RWPE2 (cell line): ENCODE measurements around the gene JAZF1.

Source experiments
- ATAC-seq: fragments of 200-7000 bp; cut with Tn5 transposase; 3 replicates; pipeline ENCODE4 v1.9.1; 2021; ENCODE audit warnings: low read depth
- DNase-seq: peaks from one replicate; pipeline ENCODE4 v3.0.0-alpha.2; 2020; ENCODE audit warnings: low spot score
- H3K27ac ChIP-seq: fragments of 450-650 bp; 2 replicates; pipeline ENCODE4 v1.5.1; 2017; ENCODE audit warnings: mild to moderate bottlenecking; ENCODE audit not compliant: poor library complexity, severe bottlenecking
- H3K27me3 ChIP-seq: fragments of 250-450 bp; sonication (Bioruptor Pico); 2 replicates; pipeline ENCODE4 v1.5.1; 2021; ENCODE audit warnings: mild to moderate bottlenecking, moderate library complexity; ENCODE audit not compliant: insufficient read depth, poor library complexity, severe bottlenecking
- H3K36me3 ChIP-seq: fragments of 250-450 bp; sonication (Bioruptor Pico); 2 replicates; pipeline ENCODE4 v1.5.1; 2020; ENCODE audit warnings: low read depth, mild to moderate bottlenecking, moderate library complexity
- H3K4me1 ChIP-seq: fragments of 250-450 bp; sonication (Bioruptor Pico); 2 replicates; pipeline ENCODE4 v1.5.1; 2021; ENCODE audit warnings: mild to moderate bottlenecking, moderate library complexity; ENCODE audit not compliant: insufficient read depth, poor library complexity, severe bottlenecking
- H3K4me3 ChIP-seq: fragments of 250-450 bp; sonication (Bioruptor Pico); 2 replicates; pipeline ENCODE4 v1.5.1; 2021; ENCODE audit warnings: mild to moderate bottlenecking, moderate library complexity; ENCODE audit not compliant: severe bottlenecking
- H3K9me3 ChIP-seq: fragments of 250-450 bp; sonication (Bioruptor Pico); 2 replicates; pipeline ENCODE4 v1.5.1; 2021; ENCODE audit warnings: mild to moderate bottlenecking, moderate library complexity; ENCODE audit not compliant: severe bottlenecking
- CTCF ChIP-seq: fragments of 450-650 bp; IDR thresholded peaks from one replicate; pipeline ENCODE4 v1.5.1; 2017; ENCODE audit warnings: mild to moderate bottlenecking, moderate library complexity; ENCODE audit not compliant: poor library complexity, severe bottlenecking

The JAZF1 gene

GRCh38 chr7:28202222-28202621 lies 21.6 kb upstream of the JAZF1 start:
- H3K4me3 ChIP-seq: no peak overlapping the region
- TF ChIP-seq CTCF: no peak
- peaks cover 1% of the 10 kb centered on the region for H3K9me3 ChIP-seq
- H3K4me1 ChIP-seq: no peaks in the 10 kb centered on the region
- no peak overlapping the region for H3K27ac ChIP-seq
- ATAC-seq (no peak), DNase-seq (no peak)
- H3K27me3 ChIP-seq: no peaks in the 10 kb centered on the region
- no peaks in the 10 kb centered on the region for H3K36me3 ChIP-seq

GRCh38 chr7:28201131-28201530 lies 20.5 kb upstream of the JAZF1 start:
- H3K9me3 ChIP-seq: peaks cover 1% of the 10 kb centered on the region
- H3K4me1 ChIP-seq: no peaks in the 10 kb centered on the region
- H3K27ac ChIP-seq: no peak overlapping the region
- H3K27me3 ChIP-seq: no peaks in the 10 kb centered on the region
- no peak overlapping the region for H3K4me3 ChIP-seq
- no peaks in the 10 kb centered on the region for H3K36me3 ChIP-seq
- DNase-seq: no peak
- TF ChIP-seq CTCF: no peak
- ATAC-seq: no peak

GRCh38 chr7:28200598-28200997 lies 20.0 kb upstream of the JAZF1 start:
- DNase-seq (no peak), ATAC-seq (no peak)
- H3K36me3 ChIP-seq: no peaks in the 10 kb centered on the region
- H3K9me3 ChIP-seq: peaks cover 1% of the 10 kb centered on the region
- no peak overlapping the region for H3K27ac ChIP-seq
- no peaks in the 10 kb centered on the region for H3K27me3 ChIP-seq
- H3K4me3 ChIP-seq: no peak overlapping the region
- no peaks in the 10 kb centered on the region for H3K4me1 ChIP-seq
- no peak for TF ChIP-seq CTCF

GRCh38 chr7:28199021-28199510 lies 18.5 kb upstream of the JAZF1 start:
- no peak for ATAC-seq
- TF ChIP-seq CTCF: no peak
- no peaks in the 10 kb centered on the region for H3K4me1 ChIP-seq

GRCh38 chr7:28195910-28196620 lies 15.5 kb upstream of the JAZF1 start:
- H3K27me3 ChIP-seq: no peaks in the 10 kb centered on the region
- H3K36me3 ChIP-seq: no peaks in the 10 kb centered on the region
- no peak overlapping the region for H3K4me3 ChIP-seq
- no peak for TF ChIP-seq CTCF
- H3K9me3 ChIP-seq: peaks cover 1% of the 10 kb centered on the region
- H3K27ac ChIP-seq: no peak overlapping the region
- ATAC-seq (no peak), DNase-seq (no peak)
- H3K4me1 ChIP-seq: no peaks in the 10 kb centered on the region

More at GRCh38 chr7:28199021-28199510, 18.5 kb upstream of the JAZF1 start:
- no peak for DNase-seq
- Histone ChIP-seq H3K4me3 (no peak overlapping the region), H3K27ac (no peak overlapping the region), H3K27me3 (no peaks in the 10 kb centered on the region), H3K9me3 (peaks cover 1% of the 10 kb centered on the region), H3K36me3 (no peaks in the 10 kb centered on the region)
